Fibroblast of pulmonary artery (primary cell): ENCODE measurements around the gene LRRC52.
"Not testable (repeated sequence)": the region's sequence is repeated elsewhere in the genome, so short reads cannot be mapped to it uniquely, and the experiment has no call there.

Experiments used
- DNase-seq: peaks from one replicate; pipeline ENCODE4 v3.0.0-alpha.2; 2010; ENCODE audit warnings: low read depth
- H3K4me3 ChIP-seq: replicated peaks from 2 replicates; pipeline ENCODE4 v1.5.1; 2011; ENCODE audit warnings: low read depth, mild to moderate bottlenecking, control low read depth, low read length, moderate library complexity
- TF ChIP-seq, protein P1 (sequence below): IDR thresholded peaks from 2 replicates; pipeline ENCODE4 v1.5.1; 2011; ENCODE audit warnings: mild to moderate bottlenecking, control low read depth, low read length, inconsistent platforms; ENCODE audit errors: missing control alignments

The LRRC52 gene

DNA sequence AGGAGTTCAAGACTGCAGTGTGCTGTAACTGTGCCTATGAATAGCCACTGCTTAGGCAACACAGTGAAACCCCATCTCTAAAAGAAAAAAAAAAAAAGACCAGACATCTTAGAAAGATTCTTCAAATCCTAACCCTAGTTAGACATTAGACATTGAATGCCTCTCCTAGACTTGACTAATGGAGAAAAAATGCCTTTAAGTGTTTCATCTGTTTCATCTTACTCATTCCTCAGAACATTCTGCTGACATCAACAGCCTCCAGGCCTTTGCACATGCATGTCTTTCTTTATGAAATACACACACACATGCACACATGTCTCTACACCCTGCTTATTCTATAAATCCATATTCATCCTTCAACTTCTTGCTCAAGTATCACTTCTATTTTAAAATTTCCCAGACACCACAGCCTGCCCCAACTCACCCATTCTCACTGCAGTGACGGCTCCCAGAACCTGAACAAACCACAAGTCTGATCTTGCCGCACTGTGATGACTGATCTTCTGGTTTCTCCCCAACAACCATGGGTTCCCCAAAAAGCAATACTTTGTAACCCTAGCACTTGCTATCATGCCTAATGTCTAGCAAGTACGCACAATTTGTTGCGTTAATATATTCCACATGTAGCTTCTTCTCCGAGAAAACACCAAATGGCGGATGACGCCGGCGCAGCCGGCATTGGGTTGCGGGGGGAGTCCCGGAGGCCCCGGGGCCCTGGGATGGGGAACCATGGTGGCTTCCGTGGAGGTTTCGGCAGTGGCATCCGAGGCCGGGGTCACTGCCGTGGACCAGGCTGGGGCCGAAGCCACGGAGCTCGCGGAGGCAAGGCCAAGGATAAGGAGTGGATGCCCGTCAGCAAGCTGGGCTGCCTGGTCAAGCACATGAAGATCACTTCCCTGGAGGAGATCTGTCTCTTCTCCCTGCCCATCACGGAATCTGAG lies 37.4 kb downstream of the LRRC52 start:
- TF ChIP-seq, protein P1, sequence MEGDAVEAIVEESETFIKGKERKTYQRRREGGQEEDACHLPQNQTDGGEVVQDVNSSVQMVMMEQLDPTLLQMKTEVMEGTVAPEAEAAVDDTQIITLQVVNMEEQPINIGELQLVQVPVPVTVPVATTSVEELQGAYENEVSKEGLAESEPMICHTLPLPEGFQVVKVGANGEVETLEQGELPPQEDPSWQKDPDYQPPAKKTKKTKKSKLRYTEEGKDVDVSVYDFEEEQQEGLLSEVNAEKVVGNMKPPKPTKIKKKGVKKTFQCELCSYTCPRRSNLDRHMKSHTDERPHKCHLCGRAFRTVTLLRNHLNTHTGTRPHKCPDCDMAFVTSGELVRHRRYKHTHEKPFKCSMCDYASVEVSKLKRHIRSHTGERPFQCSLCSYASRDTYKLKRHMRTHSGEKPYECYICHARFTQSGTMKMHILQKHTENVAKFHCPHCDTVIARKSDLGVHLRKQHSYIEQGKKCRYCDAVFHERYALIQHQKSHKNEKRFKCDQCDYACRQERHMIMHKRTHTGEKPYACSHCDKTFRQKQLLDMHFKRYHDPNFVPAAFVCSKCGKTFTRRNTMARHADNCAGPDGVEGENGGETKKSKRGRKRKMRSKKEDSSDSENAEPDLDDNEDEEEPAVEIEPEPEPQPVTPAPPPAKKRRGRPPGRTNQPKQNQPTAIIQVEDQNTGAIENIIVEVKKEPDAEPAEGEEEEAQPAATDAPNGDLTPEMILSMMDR: no peak
- no peak overlapping the region for H3K4me3 ChIP-seq
- DNase-seq: no peak

DNA sequence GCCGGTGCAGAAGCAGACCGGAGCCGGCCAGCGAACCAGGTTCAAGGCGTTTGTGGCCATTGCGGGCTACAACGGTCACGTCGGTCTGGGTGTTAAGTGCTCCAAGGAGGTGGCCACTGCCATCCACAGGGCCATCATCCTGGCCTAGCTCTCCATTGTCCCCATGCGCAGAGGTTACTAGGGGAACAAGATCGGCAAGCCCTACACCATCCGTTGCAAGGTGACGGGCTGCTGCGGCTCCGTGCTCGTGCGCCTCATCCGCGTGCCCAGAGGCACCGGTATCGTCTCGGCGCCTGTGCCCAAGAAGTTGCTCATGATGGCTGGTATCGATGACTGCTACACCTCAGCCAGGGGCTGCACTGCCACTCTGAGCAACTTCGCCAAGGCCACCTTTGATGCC lies 38.1 kb downstream of the LRRC52 start:
- TF ChIP-seq, protein P1: no peak
- no peak overlapping the region for H3K4me3 ChIP-seq
- DNase-seq: no peak

DNA sequence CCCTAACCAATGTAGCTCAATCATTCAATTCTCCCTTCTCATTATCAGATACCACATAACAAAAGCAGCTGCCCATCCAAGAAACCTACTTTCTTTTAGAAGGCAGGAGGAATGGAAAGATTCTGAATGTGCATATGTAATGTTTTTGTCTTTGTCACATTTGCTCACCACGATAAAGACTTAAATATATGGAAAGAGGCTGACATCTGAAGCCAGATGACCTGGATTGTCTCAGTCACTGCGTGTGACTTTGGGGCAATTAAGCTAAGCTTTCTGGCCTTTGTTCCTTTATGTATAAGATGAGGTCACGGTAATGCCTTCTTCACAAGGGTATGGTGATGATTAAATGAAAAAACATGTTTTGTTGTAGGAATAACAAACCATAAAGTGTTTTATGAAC lies 42.6 kb downstream of the LRRC52 start:
- no peak for DNase-seq
- H3K4me3 ChIP-seq: no peak overlapping the region
- TF ChIP-seq, protein P1: no peak

DNA sequence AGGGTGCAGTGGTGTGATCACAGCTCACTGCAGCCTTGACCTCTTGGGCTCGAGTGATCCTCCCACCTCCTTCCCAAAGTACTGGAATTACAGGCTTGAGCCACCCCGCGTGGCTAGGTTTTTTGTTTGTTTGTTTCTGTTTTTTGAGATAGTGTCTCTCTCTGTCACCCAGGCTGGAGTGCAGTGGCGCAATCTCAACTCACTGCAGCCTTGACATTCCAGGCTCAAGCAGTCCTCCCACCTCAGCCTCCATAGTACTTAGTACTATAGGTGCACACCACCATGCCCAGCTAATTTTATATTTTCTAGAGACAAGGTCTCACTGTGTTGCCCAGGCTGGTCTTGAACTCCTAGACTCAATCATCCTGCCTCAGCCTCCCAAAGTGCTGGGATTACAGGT lies 47.6 kb downstream of the LRRC52 start:
- not testable (repeated sequence) for H3K4me3 ChIP-seq, DNase-seq

DNA sequence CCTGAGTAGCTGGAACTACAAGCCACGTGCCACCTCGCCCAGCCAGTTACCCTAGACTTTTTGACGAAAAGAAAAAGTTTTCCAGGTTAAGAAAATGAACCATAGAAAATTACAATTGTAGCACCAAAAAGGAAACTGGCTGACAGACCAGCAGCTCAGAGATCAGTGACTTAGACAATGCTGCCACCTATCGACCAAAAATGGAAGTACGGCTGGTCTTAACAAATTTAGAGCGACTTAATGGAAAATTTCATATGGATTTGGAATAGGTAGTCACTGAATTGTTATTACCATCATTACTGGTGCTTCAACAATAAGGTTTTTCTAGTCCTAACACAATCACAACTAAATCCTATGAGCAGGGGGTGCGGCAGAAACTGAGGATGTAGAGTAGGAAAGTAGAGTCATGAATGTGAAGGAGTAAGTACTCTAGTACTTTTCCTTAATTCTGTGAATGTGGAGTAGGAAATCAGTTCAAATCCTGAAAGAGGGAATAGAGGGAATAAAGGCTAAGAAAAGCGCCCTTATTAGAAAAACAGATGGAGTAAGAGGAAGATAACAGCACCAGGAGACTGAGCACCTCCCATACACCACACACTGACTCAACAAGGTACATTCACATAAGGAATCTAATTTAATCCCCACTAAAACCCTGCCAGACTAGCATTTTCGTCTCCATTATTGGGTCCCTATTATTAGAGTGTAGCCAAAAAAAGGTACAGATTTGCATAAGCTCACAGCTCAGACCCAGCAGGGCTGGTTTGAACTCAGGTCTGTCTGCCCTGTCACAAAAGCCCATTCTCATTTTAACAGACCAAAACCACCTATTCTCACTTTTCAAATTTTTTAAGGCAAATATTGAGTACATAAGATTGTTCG lies 49.4 kb downstream of the LRRC52 start:
- TF ChIP-seq, protein P1: peak; percentile 86
- H3K4me3 ChIP-seq: no peak overlapping the region
- peak; percentile 89 for DNase-seq

DNA sequence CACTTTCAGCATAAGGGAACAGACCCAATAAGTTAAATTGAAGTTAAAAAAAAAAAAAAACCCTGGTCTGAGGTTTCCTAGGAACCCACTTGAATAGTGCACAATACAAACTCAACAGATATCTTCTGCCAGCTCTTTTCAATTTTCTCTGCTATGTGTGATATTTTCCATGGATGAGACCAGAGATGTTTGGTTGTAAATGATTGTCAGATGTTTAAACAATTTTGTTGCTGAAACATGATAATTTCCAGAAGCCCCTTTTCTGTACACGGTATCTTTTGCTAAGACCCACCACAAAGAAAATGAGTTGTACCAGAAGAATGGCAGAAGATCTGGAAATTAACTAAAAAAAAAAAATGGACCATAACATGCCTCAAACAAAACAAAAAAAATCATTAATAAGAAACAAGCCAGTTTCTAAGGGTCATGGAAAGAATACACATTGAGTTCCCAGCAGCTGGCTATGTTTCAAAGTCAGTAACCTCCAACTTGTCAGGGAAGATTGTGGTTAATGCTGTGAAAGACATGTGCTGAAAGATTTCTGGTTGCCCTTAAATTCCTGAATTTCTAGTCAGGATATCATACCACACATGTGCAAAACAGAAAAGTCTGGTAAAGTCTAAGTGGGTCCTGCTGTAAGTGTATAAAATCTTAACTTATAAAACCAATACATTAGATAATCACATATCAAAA lies 51.6 kb downstream of the LRRC52 start:
- no peak overlapping the region for H3K4me3 ChIP-seq
- peak; percentile 27 for DNase-seq
- TF ChIP-seq, protein P1: no peak
